HG03159 (cell line): ENCODE measurements around the gene USH2A.
A peak's percentile ranks its signal among the peaks of the same experiment; 100 is the strongest.

ENCODE experiments used
- ATAC-seq: cut with Tn5 transposase; IDR thresholded peaks from one replicate; pipeline ENCODE4 v1.9.1; 2021; ENCODE audit warnings: mild to moderate bottlenecking, moderate library complexity; ENCODE audit not compliant: unreplicated experiment

USH2A gene

DNA sequence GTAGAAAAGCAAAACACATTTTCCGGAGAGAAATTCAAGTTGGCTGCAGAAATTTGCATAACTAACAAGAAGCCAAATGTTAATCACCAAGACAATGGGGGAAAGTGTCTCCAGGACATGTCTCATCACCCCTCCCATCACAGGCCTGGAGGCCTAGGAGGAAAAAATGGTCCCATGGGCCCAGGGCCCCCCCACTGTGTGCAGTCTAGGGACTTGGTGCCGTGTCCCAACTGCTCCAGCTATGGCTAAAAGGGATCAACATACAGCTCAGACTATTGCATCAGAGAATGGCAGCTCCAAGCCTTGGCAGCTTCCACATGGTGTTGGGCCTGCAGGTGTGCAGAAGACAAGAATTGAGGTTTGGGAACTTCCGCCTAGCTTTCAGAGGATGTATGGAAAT is 138.2 kb downstream of the USH2A start:
- ATAC-seq, result no peak

DNA sequence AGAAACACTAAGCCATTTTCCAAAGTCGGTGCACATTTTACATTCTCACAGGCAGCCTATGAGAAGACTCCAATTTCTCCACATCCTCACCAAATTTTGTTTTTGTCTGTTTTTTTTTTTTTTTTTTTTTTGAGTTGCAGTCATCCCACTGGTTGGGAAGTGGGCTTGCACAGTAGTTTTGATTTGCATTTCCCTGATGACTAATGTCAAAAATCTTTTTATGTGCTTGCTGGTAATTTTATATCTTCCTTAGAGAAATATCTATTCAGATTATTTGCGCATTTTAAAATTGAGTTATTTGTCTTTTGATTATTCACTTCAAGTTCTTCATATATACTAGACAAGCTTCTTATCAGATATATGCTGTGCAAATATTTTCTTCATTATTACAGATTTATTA is 141.5 kb downstream of the USH2A start:
- ATAC-seq, result no peak

DNA sequence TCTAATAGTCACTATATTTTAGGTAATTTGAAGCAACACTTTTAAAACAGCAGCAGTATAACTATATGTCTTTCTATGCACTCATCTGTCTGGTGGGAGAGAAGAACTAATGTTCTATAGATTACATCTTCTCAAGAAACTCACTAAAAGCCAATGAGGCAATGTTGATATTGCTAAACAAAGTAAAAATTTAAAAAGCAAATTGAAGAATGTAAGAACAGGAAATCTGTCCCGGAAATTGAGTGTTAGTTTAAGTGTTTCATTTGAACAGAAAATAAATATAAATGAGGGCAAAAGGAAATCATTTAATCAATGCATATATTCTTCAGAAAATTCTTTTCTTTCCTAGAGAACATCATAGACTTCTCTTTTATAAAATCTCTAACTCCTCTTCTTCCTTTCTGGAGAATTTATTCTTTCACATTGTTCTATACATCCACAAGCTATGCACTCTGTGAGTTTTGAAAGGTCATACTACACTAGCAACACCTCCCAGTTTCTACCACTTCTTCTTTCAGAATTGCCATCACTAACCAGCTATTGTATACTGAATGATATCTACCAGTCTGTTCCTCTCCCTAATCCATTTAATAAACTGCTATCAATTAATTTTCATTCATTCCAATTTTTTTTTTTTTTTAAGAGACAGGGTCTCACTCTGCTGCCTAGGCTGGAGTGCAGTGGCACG is 153.0 kb downstream of the USH2A start:
- ATAC-seq, result no peak

DNA sequence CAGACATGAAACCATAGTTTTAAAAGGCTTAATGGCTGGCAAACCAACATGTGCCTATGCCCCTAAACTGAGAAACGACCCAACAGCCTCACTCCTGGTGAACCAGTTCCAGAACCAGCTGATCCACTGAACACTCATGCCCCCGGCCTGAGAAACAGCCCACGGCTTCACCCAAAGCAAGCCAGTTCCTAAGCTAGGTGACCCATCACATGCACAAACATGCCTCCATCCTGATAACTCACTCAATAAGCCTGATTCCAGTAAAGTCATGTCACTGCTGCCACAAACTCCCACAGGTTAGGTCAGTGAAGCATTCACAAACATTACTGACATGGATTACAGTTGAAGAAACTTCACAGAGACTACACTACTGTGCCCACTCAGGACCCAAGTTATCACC is 161.6 kb downstream of the USH2A start:
- ATAC-seq, result no peak

DNA sequence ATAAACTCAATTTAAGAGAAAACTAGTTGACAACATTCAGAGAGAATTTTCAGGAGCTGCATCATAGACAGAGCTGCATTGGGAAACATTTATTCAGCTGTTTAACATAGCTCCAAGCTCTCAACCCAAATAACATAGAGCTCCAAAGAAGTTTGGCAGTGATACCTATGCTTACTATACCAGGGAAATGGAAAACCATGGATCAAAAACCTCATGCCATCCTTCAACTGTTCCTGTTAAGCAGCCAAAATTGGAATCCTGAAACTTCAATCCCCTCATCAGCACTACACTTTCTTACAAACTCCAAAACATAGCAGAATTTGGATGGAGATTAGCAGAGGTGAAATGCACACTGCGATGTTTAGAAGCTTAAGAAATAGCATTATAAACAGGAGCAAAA is 164.4 kb downstream of the USH2A start:
- no peak for ATAC-seq

DNA sequence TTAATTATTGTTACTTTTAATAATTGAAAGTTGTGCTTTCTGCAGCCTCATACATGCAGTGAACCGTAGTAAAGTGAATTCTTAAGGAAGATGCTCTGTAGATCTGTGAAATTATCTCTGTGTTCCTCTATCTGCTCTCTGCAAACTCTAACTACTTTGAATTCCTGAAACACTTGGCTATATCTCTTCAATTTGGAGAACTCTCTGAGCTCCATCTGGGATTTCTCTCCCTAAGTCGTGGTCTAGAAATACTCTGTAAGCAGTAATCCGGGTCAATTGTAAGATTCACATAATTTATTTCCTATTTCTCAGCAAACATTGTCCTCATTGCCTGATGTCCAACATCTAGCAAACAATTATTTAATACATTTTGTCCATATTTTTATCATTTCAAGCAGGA is 164.9 kb downstream of the USH2A start:
- ATAC-seq, result no peak

DNA sequence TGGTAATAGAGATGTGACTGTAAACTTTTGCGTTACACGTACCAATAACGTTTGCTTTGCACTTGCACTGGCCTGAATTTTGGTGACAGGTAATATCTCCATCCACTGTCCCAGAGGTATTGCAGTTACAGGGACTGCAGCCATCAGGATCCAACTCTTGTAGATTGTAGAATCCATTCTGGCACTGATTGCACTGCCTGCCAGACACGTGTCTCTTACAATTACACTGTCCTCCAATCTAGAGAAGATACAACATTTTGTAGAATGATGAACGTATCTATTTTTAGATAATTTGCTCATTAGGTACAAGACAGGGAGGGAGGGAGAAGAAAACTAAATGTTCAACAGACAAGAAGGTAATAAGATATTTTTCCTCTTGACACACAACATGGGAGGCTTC is 172.4 kb downstream of the USH2A start:
- no peak for ATAC-seq

DNA sequence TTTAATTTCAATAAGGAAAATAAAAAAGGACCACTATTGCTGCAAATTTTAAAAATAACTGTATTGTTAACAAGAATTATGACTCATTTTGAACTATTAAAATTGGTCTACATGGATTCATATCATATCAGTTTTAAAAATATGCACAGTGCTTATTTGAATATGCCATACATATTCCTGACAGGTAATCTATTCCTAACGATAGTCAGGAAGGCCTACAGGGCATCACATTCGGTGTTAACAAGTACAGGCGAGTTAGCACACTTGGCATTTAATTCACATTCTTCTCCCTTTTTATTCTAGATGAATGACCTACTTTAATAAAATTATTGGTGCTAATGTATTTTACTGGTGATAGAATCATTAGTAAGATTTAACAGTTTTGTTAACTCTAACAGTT is 174.6 kb downstream of the USH2A start:
- ATAC-seq, result no peak

DNA sequence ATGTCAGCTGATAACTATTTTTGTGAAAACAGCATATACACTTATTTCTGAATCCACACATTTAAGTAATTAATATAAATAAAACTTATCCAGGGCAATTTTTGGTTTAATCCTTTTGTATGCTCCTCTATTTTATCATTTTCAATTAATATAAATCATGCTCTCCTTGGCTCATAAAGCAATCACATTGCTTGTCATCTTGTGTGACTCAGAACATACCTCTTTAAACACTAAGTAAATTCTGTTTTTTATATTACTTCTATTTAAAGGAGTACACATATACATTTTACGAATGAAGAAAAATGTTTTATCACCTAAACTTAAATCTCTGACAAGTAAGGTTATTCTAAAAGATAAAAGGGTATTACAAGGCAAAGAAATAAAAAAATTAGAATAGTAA is 175.3 kb downstream of the USH2A start:
- no peak for ATAC-seq

DNA sequence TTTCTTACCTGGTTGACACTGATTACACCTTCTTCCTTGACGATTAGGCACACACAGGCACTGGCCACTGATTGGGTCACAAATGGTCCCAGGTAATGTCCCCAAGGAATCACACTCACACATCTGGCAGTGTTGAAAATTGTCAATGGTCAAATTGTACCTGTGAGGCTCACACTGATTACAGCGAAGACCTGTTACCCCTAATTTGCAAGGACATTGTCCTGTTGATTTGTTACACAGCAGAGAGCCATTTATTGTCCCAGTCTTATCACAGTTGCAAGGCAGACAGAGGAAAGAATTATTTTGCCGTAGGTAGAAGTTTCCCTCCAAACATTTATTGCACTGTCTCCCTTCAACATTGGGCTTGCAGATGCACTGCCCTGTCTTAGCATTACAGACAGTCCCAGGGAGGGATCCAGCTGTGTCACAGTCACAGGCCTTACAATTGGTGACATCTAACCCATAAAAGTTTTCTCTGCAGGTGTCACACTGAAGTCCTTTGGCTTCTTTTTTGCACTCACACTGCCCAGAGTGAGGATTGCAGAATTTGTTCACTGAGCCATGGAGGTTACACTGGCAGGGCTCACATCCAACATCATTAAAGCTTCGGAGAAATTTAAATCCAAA is 176.6 kb downstream of the USH2A start:
- ATAC-seq, result no peak

DNA sequence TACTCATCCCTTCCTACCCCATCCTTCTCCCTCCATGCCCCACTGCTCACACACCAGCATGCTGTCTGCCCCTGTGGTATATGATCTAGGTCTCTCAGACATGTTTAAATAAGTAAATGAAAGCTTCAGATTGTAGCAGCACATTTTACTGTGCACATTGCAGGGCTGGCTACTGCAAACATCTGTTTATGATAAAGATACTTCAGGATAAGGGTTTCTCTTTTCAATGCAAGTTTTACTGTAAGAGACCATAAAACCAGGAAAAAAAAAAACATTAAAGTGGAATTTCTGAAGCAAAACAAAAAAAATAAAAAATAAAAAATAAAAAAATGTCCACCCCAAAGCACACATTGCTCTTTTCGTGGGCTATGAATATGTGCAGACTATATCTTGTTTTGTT is 184.4 kb downstream of the USH2A start:
- no peak for ATAC-seq

DNA sequence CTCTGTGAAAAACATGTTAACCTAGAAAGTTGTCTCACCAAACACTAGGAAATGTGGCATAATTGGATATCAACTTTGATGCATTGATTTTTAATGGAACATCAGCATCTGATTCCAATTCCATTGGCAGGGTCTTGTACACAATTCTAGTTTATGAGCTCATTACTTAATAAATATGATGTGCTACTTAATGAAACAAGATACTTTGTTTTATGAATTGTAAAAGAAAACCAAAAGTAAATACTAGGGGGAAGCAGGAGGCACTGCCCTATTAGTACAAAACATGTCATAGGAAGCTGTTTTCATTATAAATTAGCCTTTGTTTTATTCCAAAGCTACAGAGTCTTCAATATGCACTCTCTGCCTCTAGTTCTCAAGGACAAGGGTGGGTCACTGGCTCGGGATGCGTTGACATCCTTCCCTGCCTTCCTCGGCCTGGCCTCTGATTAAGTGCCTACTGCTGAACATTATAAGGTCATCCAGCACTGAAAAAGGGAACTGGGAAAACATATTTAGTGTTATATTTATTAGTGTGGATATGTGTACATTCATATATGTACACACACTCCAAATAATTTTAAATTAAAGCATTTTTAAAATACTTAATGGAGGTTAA is 185.2 kb downstream of the USH2A start:
- ATAC-seq, result no peak

DNA sequence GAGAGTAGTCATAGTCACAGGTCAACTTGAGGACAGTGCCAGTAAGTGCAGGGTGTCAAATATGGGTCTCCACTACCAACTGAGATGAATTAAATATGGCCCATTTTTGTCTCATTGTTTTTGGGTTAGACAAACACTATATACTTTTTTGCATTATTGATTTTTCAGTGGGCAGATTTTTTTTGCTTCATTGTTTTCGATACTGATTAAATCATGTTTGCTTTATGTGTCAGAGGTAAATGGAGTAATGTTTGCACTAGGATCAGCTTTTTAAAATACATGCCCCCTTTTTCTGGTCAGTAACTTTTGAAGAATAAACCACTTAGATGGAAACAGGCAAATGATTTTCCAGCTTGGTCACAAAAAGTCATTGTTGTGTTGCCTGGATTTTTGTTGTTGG is 199.0 kb downstream of the USH2A start:
- no peak for ATAC-seq

DNA sequence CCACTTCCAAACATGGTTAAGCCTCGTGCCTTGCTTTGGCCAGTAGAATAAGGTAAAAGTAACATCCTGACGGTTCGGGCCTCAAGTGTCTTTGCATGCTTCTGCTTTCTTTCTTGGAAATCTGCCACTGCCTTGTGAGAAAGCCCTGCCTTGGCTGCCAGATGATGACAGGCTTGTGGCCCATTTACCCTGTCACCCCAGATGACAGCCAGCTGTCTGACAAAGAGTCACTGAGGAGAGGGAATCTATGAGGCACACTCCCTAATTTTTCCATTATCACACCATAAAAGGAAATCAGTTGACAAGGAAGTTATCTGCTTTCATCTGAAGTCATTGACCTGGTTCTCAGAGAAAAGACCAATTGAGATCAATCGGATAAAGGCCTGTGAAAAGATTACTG is 199.8 kb downstream of the USH2A start:
- no peak for ATAC-seq

DNA sequence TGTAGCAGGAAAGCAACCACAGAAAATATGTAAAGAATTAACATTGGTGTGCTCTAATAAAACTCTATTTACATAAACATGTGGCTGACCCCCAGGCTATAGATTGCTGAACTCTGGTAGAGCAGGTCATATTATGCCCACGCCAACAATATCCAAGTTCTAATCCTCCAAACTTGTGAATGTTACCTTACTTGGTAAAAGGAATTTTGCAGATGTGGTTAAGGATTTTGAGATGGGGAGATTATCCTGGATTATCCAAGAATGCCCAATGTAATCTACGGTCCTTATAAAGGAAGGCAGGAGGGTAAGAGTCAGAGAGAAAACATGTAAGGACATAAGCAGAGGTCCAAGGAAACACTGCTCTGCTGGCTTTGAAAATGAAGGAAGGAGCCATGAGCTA is 201.0 kb downstream of the USH2A start:
- ATAC-seq, result no peak

DNA sequence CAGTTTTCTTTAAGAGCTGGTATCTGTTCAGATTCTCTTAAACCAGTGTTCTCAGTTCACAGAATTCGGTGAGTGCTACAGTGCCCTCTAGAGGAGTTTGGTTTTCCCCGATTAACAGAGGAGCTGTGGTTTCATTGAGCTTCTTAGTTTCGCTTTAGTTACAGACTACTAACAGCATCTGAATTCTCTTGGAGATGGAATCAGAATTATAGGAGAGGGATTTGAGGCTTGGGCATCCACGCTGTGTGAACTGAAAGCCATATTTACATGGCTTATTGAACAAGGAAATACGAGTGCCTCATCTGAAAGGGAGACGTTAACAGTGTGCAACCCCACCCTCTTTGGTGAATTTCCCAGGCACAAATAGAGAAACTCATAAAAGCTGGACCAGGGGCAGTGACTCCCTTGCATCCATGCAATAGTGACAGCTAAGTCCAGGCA is 202.0 kb downstream of the USH2A start:
- ATAC-seq, result peak; percentile 100

DNA sequence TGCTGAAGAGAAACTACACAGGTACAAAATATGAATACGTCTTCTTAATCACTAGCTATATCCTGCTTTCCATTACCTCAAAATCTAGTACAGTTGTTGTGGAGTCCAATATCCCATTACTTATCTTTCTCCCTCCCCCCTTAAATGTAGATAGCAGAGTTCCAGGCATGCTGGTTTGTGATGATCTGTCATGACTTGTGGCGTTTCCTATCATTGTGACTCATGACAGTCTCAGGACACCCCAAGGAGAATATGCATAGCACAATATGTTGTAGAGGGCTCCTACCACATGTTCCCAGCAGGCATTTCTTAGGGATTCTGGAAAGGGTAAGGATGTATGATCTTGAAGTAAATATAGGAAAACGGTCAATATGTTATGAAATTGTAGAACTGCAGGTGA is 206.9 kb downstream of the USH2A start:
- no peak for ATAC-seq

DNA sequence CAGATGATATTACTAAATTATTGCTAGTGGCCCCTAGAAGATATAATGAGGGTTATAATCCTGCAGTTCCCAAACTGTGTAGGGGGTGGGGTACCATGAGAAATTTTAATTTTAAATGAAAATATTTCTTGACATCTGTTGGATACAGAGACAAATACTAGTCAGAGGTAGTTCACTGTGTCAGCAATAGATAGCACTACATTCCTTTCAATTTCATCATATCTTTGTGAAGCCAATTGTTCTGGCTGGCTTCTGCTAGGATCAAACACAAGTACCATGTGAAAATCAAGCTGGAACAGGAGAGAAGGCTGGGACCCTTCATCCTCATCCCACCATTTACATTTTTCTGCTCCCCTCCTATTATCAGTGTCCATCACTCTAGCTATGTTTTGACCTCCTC is 208.1 kb downstream of the USH2A start:
- ATAC-seq, result no peak

DNA sequence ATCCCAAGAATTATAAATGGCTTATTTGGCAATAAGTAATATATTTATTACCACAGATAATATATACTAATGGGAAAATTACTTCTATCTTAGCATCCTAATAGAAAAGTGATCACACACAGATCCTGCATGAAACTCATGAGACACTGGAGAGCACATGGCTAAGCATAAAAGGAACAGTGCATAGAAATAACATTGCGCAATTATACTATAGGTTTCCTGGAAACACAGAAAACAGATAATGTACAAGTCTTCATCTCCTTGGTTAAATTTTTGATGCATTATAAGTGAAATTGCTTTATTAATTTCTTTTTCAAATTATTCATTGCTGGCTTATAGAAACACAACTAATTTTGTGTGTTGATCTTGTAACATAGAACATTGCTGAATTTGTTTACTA is 210.4 kb downstream of the USH2A start:
- no peak for ATAC-seq

DNA sequence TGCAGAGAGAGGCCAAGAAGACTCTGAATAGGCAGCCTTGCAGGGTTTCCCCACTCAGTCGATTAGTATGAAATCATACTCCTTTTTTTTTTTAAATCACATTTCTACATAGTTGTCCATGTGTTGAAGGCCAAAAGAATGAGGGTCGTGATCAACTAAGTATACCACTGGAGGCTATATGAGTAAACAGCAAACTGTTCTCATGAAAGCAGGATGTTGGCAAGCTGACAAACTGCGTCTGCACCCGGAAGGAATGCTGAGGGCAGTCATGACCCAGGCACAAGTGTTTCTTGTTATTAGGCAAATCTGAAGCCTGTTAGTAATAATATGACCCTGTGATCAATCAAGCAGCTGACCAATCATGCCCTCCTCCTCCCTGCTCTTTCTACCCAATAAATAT is 213.2 kb downstream of the USH2A start:
- ATAC-seq, result no peak

DNA sequence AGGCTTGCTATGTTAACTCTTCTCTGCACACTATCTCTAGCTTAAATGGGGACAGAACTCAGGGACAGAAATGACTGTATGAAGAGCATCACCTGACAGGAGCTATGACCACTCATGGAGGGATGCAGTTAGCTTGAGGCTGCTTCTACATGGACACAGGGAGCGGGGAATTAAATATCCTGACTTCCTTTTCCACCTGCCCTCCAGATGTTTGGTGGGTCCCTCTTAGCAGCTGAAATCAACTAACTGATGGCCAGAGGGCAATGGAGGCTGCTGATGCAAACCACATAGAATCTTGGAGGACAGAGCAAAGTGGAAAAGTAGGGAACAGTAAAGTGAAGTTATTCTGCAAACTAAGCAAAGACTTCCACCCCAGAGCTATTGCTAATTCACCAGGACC is 214.1 kb downstream of the USH2A start:
- no peak for ATAC-seq

DNA sequence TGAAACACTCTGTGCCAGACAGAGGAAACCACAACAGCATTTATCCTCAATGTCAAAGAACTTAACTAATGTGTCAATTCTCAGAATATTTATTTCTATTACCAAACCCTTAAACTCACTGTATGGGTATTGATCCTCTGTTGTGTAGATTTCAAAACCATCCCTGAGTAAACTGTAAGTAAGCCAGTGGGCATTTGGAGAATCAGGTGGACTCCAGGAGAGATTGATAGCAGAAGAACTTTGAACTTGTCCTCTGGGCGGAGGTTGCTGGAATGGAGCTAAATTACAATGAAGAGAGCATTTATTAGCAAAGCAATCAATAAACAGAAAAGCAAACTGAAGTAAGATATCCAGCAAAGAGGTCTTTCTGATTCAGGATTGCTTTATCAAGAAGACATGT is 216.1 kb downstream of the USH2A start:
- no peak for ATAC-seq

DNA sequence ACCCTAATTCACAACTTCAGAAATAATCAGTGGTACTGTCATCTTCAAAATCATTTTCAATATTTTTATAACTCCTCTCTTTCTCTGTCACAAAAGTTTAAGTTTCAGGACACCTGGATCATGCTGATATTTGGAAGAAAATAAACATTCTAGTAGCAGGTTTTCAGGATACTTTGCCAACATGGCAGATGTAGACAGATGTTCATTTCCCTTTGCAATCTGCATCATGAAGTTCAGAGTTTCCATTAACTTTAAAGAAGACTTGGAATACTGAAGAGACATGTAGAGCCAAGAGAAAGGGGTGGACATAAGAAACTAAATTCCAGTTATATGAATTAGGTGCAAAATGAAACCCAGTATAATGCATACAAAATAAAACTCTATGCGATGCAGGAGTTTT is 218.1 kb downstream of the USH2A start:
- ATAC-seq, result no peak
